GDM1 (cell line): ENCODE data around the gene MBOAT2.
A peak's percentile ranks its signal among the peaks of the same experiment; 100 is the strongest.
"Not testable (repeated sequence)": the region's sequence is repeated elsewhere in the genome, so short reads cannot be mapped to it uniquely, and the experiment has no call there.

Experiments
- DNase-seq: peaks from one replicate; lab custom pipeline; 2025; lab: John Stamatoyannopoulos, UW

The MBOAT2 gene

DNA sequence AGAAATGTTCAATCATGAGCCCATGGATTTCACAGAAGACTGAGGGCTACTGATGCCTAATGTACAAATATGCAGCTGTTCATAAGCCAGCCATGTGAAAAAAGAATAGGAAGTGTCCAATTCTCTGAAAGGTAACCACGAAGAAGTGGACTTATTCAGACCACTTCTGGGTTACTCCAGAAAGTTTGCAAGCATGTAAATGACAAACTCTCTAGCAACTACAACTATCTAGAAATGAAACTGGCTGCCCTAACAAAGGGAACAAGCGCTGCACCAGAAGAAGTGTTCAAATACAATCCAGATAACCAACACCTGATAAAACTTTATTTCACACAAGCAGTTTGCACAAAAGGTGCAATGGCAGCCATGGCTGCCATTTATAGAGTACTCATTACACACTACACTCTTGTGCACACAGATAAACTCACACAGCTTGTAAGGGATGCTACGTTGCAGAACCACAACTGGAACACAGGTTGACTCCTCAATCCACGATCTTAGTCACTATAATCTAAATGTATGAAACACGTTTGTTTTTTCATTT is 13.9 kb downstream of the MBOAT2 start:
- no peak for DNase-seq

DNA sequence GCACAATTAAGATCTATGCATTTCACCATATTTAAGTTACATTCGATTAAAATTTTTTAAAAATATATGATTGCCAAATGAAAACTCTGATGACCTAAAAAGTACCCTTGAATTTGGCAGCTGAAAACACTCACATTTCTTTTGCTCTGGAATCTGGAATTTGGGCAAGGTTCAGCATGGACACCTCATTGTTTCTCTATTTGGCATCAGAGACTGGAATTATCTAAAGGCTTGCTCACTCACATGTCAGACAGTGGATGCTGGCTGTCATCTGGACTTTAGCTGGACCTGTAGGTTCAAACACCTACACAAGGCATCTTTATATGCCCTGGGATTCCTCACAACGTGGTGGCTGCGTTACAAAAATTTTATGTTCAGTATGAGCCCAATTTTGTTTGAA is 16.1 kb downstream of the MBOAT2 start:
- no peak for DNase-seq

DNA sequence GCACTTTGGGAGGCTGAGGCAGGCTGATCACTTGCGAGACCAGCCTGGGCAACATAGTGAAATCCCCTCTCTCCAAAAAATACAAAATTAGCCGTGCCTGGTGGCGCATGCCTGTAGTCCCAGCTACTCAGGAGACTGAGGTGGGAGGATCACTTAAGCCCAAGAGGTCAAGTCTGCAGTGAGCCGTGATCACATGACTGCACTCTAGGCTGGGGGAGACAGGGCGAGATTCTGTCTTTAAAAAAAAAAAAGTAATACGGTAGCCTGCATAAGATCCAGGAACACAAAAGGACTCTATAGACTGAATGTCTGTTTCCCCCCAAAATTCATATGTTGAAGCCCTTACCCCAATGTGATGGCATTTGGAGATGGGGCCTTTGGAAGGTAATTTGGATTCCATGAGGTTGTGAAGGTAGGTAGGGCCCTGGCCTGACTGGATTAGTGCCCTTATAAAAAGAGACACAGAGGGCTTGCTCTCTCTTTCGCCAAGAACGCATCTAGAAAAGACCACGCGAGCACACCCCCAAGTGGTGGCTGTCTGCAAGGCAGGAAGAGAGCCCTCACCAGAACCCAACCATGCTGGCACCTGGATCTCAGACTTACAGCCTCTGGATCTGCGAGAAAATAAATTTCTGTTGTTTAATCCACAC is 17.0 kb downstream of the MBOAT2 start:
- DNase-seq: peak; percentile 21

- DNase-seq: no peak
Measured at GRCh38 chr2:8985561-8986326, 17.7 kb downstream of the MBOAT2 start.

DNA sequence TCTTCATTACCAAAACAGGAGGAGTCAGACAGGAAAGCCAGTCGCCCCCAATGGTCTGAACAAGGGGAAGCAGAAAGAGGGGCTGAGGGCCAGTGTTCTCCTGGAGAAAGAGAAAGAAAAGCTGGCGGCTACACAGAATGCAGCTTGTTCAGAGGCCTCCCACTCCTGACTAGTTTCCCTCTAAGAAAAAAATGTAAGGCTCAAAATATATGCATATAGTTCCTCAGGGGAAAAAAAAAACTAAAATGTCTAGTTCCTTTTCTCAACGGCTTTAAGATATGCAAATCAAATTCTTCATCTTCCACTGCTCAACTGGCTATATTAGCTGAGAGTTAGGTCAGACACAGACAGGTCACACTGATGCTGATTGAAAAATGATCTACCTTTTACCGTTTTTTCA is 18.6 kb downstream of the MBOAT2 start:
- DNase-seq: peak; percentile 34

DNA sequence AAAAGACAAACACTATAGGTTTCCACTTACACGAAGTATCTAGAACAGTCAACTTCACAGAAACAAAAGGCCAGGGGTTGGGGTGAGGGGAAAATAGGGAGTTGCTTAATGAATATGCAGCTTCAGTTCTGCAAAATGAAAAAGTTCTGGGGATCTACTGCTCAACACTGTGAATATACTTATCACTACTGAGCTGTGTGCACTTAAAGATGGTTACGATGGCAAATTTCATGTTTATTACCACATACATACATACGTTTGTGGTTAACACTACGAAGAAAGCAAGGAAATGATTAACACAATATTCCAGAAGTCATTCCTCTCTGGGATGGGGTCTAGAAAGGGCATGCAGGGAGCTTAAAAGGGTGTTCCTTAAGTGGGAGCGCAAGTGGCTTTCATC is 19.3 kb downstream of the MBOAT2 start:
- DNase-seq: no peak

GRCh38 chr2:8983571-8983970 is 19.9 kb downstream of the MBOAT2 start:
- DNase-seq: no peak

- DNase-seq: no peak
Measured at GRCh38 chr2:8981876-8982275, 21.6 kb downstream of the MBOAT2 start.

DNA sequence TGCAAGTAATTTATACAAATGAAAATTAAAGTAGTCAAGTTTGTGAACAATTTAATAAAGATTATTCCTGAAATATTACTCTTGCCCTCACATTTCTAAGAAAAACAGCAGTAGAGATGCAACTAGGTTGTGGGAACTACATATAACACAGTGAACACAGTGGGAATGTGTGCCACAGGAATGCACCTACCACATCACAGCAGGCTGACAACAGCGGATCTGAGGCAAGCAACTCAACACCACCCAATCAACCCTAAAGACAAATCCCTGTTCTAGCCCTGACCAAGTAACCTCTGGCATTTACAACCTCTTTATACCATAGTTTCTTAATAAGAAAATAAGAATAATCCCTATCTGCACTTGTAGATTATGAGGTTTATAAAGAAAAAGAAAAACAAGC is 23.4 kb downstream of the MBOAT2 start:
- DNase-seq: no peak

DNA sequence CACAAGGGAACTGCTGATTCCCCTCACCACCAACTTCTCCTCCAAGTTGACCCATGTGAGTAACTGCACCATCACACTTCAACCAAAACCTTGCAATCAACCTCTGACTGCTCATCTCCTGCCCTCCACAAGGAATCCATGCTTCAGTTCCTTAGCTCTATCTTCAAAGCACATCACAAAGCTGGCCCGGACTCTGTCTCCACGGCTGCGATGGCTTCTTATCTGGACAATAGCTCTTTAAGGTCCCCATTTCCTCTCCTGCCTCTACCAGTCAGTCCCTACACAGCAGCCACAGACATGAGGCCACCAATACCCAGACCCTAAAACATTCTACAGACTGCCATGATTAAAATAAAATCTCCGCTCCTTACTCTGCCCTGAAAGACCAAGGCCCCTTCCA is 25.7 kb downstream of the MBOAT2 start:
- no peak for DNase-seq

- DNase-seq: peak; percentile 19
Measured at GRCh38 chr2:8976442-8977259, 26.8 kb downstream of the MBOAT2 start.

GRCh38 chr2:8974016-8974415 is 29.5 kb downstream of the MBOAT2 start:
- no peak for DNase-seq

DNA sequence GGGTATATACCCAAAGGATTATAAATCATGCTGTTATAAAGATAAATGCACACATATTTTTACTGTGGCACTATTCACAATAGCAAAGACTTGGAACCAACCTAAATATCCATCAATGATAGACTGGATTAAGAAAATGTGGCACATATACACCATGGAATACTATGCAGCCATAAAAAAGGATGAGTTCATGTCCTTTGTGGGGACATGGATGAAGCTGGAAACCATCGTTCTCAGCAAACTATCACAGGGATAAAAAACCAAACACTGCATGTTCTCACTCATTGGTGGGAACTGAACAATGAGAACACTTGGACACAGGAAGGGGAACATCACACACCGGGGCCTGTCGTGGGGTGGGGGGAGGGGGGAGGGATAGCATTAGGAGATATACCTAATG is 30.5 kb downstream of the MBOAT2 start:
- DNase-seq: not testable (repeated sequence)

GRCh38 chr2:8972535-8972934 is 30.9 kb downstream of the MBOAT2 start:
- not testable (repeated sequence) for DNase-seq

DNA sequence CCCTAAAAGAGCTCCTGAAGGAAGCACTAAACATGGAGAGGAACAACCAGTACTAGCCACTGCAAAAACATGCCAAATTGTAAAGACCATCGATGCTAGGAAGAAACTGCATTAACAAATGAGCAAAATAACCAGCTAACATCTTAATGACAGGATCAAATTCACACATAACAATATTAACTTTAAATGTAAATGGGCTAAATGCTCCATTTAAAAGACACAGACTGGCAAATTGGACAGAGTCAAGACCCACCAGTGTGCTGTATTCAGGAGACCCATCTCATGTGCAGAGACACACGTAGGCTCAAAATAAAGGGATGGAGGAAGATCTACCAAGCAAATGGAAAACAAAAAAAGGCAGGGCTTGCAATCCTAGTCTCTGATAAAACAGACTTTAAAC is 34.1 kb downstream of the MBOAT2 start:
- DNase-seq: not testable (repeated sequence)

DNA sequence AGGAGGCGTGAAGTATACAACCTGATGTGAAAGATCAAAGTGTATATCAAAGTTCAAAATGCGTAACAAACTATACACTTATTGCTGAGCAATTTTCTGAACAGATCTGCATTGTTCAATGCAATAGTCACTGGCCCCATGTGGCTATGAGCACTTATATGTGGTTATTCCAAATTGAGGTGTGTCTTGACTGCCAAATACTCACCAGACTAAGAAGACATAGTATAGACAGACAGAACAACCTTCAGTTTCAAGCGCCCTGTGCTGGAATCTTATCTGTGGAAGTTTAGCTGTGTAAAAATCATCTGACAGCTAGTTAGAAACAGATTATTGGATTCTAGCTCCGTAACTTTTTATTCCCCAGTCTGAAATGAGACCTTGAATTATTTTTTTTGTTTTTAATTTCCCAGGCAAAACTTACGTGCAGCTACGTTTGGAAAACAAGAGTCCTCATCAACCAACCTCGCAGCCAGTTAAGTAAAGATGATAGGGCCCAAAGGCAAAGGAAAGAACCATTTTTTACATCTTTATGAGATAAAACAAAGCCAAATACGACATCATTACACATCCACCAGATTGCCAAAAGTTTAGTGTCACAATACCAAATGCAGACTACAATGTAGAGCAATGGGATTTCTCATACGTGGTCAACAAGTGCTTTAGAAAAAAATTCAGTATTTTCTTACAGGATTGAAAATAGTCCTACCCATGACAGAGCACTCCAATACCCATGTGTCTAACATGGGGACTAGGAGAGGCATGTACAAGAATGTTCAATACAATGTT is 37.2 kb downstream of the MBOAT2 start:
- no peak for DNase-seq

DNA sequence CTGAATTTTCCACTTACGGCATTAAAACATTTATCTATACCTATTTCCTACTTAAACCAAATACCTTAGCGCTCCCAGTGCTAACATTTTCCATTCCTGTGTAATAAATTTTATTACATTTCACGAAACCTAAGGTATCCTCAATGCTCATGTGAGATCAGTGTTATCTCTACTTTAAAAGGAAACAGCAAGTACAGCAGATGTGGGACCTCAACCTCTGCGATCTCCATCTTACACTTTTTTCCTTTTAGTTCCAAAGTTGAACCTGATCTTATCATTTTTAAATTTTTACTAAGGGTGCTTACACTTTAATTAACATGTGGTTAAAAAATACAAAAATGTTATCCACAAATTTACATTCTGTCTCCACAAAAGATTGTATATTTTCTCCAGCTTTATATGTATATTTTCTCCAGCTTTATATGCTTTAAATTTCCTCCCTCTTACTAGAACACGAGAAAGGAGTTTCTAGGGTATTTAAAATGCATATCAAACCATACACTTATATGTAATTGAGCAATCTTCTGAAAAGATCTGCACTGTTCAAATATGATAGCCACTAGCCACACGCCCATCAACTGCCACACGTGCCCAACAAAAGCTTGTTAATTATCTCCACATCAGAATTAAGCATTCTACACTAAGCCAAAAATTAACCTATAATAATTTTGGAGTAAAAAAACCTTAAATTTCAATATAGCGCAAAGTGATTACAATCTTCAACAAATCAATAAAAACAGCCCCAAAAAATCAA is 38.1 kb downstream of the MBOAT2 start:
- DNase-seq: no peak

DNA sequence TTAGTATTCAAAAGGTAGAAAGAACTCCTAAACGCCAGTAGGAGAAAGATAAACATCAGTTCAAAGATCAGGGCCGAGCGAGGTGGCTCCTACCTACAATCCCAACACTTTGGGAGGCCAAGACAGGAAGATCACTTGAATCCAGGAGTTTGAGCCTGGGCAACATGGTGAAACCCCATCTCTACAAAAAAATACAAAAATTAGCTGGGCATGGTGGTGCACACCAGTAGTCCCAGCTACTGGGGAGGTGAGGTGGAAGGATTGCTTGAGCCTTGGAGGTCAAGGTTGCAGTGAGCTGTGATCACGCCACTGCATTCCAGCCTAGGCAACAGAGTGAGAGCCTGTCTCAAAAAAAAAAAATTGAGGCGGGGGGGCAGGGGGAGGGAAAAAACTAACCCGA is 40.6 kb downstream of the MBOAT2 start:
- no peak for DNase-seq

- DNase-seq: no peak
Measured at GRCh38 chr2:8957628-8958027, 45.9 kb downstream of the MBOAT2 start.

DNA sequence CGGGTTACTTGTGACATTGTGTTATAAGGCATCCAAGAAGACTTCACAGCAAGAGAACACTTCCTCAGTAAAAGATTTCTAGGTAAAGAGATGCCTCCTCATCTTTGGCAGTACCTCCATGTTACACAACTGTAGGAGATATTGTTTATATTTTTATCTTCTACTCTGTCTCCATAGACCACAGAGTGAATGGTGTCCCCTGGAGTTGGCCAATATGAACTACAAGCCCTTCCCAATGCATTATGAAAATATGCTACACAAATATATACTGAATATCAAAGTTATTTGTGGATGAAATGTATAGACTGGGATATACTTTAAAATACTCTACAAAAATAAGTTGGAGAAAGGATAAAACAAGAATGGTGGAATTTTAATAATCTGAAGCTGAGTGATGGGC is 46.7 kb downstream of the MBOAT2 start:
- no peak for DNase-seq

GRCh38 chr2:8954990-8955389 is 48.5 kb downstream of the MBOAT2 start:
- DNase-seq: no peak
